ENCODE data around the gene EPS8L2. TPM values are rescaled to one million over a fixed set of nuclear protein-coding genes. Genes with fewer than 3 reads are reported as not detected.

EPS8L2 gene
- total and polyA plus RNA-seq, 2 of the 13 experiments (the other 11 are each of a cell fraction or from before 2014, with no cell fraction given), result 89.3 to 416 TPM

- TF ChIP-seq HIC2 (CRISPR knock-in tag; IDR thresholded peaks at IDR 0.05; ENCODE audit: low read depth) (no peak), GMEB1 (CRISPR knock-in tag; IDR thresholded peaks at IDR 0.05; ENCODE audit: borderline replicate concordance) (no peak; the same call in 1 of the 2 replicates), BCL3 (CRISPR knock-in tag; IDR thresholded peaks at IDR 0.05) (no peak), GATA4 (IDR thresholded peaks at IDR 0.05; ENCODE audit: borderline replicate concordance, low read depth) (no peak), GABPA (IDR thresholded peaks at IDR 0.05; ENCODE audit: low read depth, low read length) (no peak), GABPA (CRISPR knock-in tag; IDR thresholded peaks at IDR 0.05; ENCODE audit: low read depth) (no peak), ZNF281 (CRISPR knock-in tag; IDR thresholded peaks at IDR 0.05; ENCODE audit: borderline replicate concordance) (no peak), NFE2 (CRISPR knock-in tag; IDR thresholded peaks at IDR 0.05) (no peak), ZNF318 (CRISPR knock-in tag; IDR thresholded peaks at IDR 0.05) (no peak), NR0B2 (CRISPR knock-in tag; IDR thresholded peaks at IDR 0.05) (peak; percentile 32; the same call in 1 of the 2 replicates)
Measured at GRCh38 chr11:776561-777287, 70.7 kb downstream of the EPS8L2 start (continued).

Measured in HepG2 (cell line).